GM23248 (cell line): ENCODE measurements around the gene EVC.

Experiments
- EZH2 ChIP-seq: fragments of 200-600 bp; sonication (generic); IDR thresholded peaks from 2 replicates; pipeline ENCODE4 v1.6.1; 2018; ENCODE audit warnings: antibody characterized with exemption, mild to moderate bottlenecking; ENCODE audit not compliant: insufficient read depth, poor library complexity, severe bottlenecking
- EZH2phosphoT487 ChIP-seq: fragments of 200-600 bp; sonication (generic); IDR thresholded peaks from 2 replicates; pipeline ENCODE4 v1.6.1; 2018; ENCODE audit warnings: antibody characterized with exemption, moderate library complexity, mild to moderate bottlenecking, low read depth; ENCODE audit not compliant: insufficient read depth

DNA sequence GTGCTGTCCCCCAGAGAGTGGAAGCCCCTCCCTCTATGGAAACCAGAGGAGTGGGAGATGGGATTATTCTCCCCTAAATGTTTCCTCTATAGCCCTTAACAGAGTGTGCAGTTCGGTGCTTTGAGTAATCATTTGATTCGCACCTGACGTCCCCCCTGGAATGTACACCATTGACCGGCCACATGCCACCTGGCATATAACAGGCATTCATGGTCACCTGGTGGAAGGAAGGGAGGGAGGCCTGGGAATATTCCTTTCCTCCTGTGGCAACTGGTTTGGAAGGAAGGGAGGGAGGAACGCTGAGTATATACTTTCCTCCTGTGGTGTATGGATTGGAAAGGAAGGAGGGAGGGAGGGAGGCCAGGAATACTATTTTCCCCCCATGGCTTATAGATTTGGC, 104.6 kb downstream of the EVC start:
- TF ChIP-seq EZH2 (no peak), EZH2phosphoT487 (no peak)
